IMR-90 (cell line): ENCODE data around the gene TAS2R19. TPM values are rescaled to one million over a fixed set of nuclear protein-coding genes. Genes with fewer than 3 reads are reported as not detected.

Experiments used
- ATAC-seq: fragments of 200-7000 bp; cut with Tn5 transposase; 2 replicates; pipeline ENCODE4 v1.9.1; 2020; ENCODE audit warnings: low read depth, mild to moderate bottlenecking, moderate library complexity
- BruUV-seq: library from RNA; stranded (reverse); fragments of 400-500 nt; replicated peaks from 2 replicates; lab custom pipeline; 2021; lab: Mats Ljungman, UMichigan
- CTCF ChIA-PET: fragments of 300-600 bp; formaldehyde crosslinking; extraction: SDS; loops from one replicate; lab custom pipeline; 2021; ENCODE audit warnings: antibody characterized with exemption; lab: Yijun Ruan, JAX
- POLR2A ChIA-PET: fragments of 300-600 bp; sonication (Branson Sonifier 250); formaldehyde crosslinking; loops from one replicate; lab custom pipeline; 2022; ENCODE audit warnings: antibody characterized with exemption; ENCODE audit not compliant: unreplicated experiment; lab: Charles Lee
- DNase-seq: peaks from one replicate; pipeline ENCODE4 v3.0.0; 2013
- H2AFZ ChIP-seq: replicated peaks from 2 replicates; pipeline ENCODE3; 2013; ENCODE audit warnings: low read length, mild to moderate bottlenecking; ENCODE audit not compliant: poor library complexity
- H2AK5ac ChIP-seq: 2 replicates; pipeline ENCODE4 v1.6.1; 2013; ENCODE audit warnings: low read depth, low read length, inconsistent platforms
- H2AK9ac ChIP-seq: replicated peaks from 2 replicates; pipeline ENCODE3; 2013; ENCODE audit warnings: mild to moderate bottlenecking, low read depth, low read length, moderate library complexity; ENCODE audit not compliant: poor library complexity
- H2BK120ac ChIP-seq: 2 replicates; pipeline ENCODE4 v1.6.1; 2013; ENCODE audit warnings: low read depth, low read length, inconsistent platforms
- H2BK15ac ChIP-seq: 3 replicates; pipeline ENCODE4 v1.6.1; 2013; ENCODE audit warnings: low read depth, low read length, inconsistent platforms
- H2BK20ac ChIP-seq: 2 replicates; pipeline ENCODE4 v1.6.1; 2013; ENCODE audit warnings: low read depth, mild to moderate bottlenecking, inconsistent platforms, low read length, moderate library complexity
- H2BK5ac ChIP-seq: 2 replicates; pipeline ENCODE4 v1.6.1; 2013; ENCODE audit warnings: mild to moderate bottlenecking, low read depth, low read length, inconsistent platforms; ENCODE audit not compliant: poor library complexity, severe bottlenecking
- H3K14ac ChIP-seq: replicated peaks from 2 replicates; pipeline ENCODE4 v1.6.1; 2013; ENCODE audit warnings: low read depth, low read length, inconsistent platforms
- H3K18ac ChIP-seq: 2 replicates; pipeline ENCODE4 v1.6.1; 2013; ENCODE audit warnings: low read depth, low read length, control low read depth
- H3K23ac ChIP-seq: 2 replicates; pipeline ENCODE4 v1.6.1; 2013; ENCODE audit warnings: low read depth, low read length, inconsistent platforms
- H3K27ac ChIP-seq: 2 replicates; pipeline ENCODE4 v1.5.1; 2013; ENCODE audit warnings: mild to moderate bottlenecking, control low read depth, low read length; ENCODE audit not compliant: insufficient read depth
- H3K27me3 ChIP-seq: 2 replicates; pipeline ENCODE4 v1.6.1; 2013; ENCODE audit warnings: low read length; ENCODE audit not compliant: control insufficient read depth, insufficient read depth
- H3K36me3 ChIP-seq: 2 replicates; pipeline ENCODE4 v1.6.1; 2013; ENCODE audit warnings: low read length, mixed read lengths; ENCODE audit not compliant: control insufficient read depth, insufficient read depth
- H3K4ac ChIP-seq: 2 replicates; pipeline ENCODE4 v1.6.1; 2013; ENCODE audit warnings: low read depth, low read length, inconsistent platforms
- H3K4me1 ChIP-seq: 2 replicates; pipeline ENCODE4 v1.6.1; 2013; ENCODE audit warnings: low read length, mixed read lengths; ENCODE audit not compliant: control insufficient read depth, insufficient read depth
- H3K4me2 ChIP-seq: 2 replicates; pipeline ENCODE4 v1.6.1; 2013; ENCODE audit warnings: low read depth, mild to moderate bottlenecking, control low read depth, low read length, moderate library complexity
- H3K4me3 ChIP-seq: 2 replicates; pipeline ENCODE4 v1.5.1; 2013; ENCODE audit warnings: low read depth, mild to moderate bottlenecking, control low read depth, low read length, moderate library complexity; ENCODE audit not compliant: insufficient read depth
- H3K56ac ChIP-seq: 2 replicates; pipeline ENCODE4 v1.6.1; 2013; ENCODE audit warnings: low read length, inconsistent platforms; ENCODE audit not compliant: insufficient read depth; ENCODE audit errors: extremely low read depth
- H3K79me1 ChIP-seq, 2 experiments: 2 replicates each; pipeline ENCODE4 v1.6.1; 2013; ENCODE audit warnings: low read length in 2 of 2, inconsistent platforms in 1 of 2, low read depth in 1 of 2
- H3K9ac ChIP-seq: 2 replicates; pipeline ENCODE4 v1.6.1; 2013; ENCODE audit warnings: low read depth, low read length, control low read depth
- H3K9me1 ChIP-seq: 2 replicates; pipeline ENCODE4 v1.6.1; 2013; ENCODE audit warnings: low read length, inconsistent platforms; ENCODE audit not compliant: insufficient read depth
- H3K9me3 ChIP-seq: 2 replicates; pipeline ENCODE4 v1.6.1; 2013; ENCODE audit warnings: low read length; ENCODE audit not compliant: control insufficient read depth, insufficient read depth
- H4K20me1 ChIP-seq: 2 replicates; pipeline ENCODE4 v1.6.1; 2013; ENCODE audit warnings: low read length, inconsistent platforms; ENCODE audit not compliant: insufficient read depth
- H4K5ac ChIP-seq: 2 replicates; pipeline ENCODE4 v1.6.1; 2013; ENCODE audit warnings: mild to moderate bottlenecking, low read depth, low read length, control low read depth
- H4K8ac ChIP-seq, 2 experiments: 2 replicates each; pipeline ENCODE4 v1.6.1; 2013; ENCODE audit warnings: low read depth in 2 of 2, low read length in 2 of 2, control low read depth in 1 of 2, inconsistent platforms in 1 of 2
- H4K91ac ChIP-seq: 2 replicates; pipeline ENCODE4 v1.6.1; 2013; ENCODE audit warnings: low read depth, low read length, inconsistent platforms; ENCODE audit not compliant: insufficient read depth
- BHLHE40 ChIP-seq: fragments of 150-350 bp; IDR thresholded peaks from 2 replicates; pipeline ENCODE4 v1.6.1; 2016; ENCODE audit warnings: mild to moderate bottlenecking, low read depth, low read length
- CEBPB ChIP-seq: IDR thresholded peaks from 2 replicates; pipeline ENCODE4 v1.6.1; 2012; ENCODE audit warnings: low read depth, low read length, improper control_type of control experiment
- CHD1 ChIP-seq: IDR thresholded peaks from 2 replicates; pipeline ENCODE4 v1.6.1; 2012; ENCODE audit warnings: low read depth, low read length, improper control_type of control experiment
- FOS ChIP-seq: fragments of 150-350 bp; IDR thresholded peaks from 2 replicates; pipeline ENCODE4 v1.6.1; 2016; ENCODE audit warnings: low read depth, low read length
- MAFK ChIP-seq: IDR thresholded peaks from 2 replicates; pipeline ENCODE4 v1.6.1; 2012; ENCODE audit warnings: low read depth, low read length, improper control_type of control experiment
- MAZ ChIP-seq: IDR thresholded peaks from 2 replicates; pipeline ENCODE4 v1.6.1; 2012; ENCODE audit warnings: low read depth, mild to moderate bottlenecking, low read length, improper control_type of control experiment, moderate library complexity, borderline replicate concordance
- POLR2A ChIP-seq: IDR thresholded peaks from 2 replicates; pipeline ENCODE4 v1.6.1; 2012; ENCODE audit warnings: mild to moderate bottlenecking, low read depth, low read length
- RAD21 ChIP-seq: IDR thresholded peaks from 2 replicates; pipeline ENCODE4 v1.6.1; 2012; ENCODE audit warnings: low read length, improper control_type of control experiment
- RCOR1 ChIP-seq: IDR thresholded peaks from 2 replicates; pipeline ENCODE4 v1.6.1; 2012; ENCODE audit warnings: mild to moderate bottlenecking, low read length, improper control_type of control experiment; ENCODE audit not compliant: insufficient replicate concordance
- RFX5 ChIP-seq: IDR thresholded peaks from 2 replicates; pipeline ENCODE4 v1.8.0; 2012; ENCODE audit warnings: low read depth, mild to moderate bottlenecking, low read length, moderate library complexity
- SMC3 ChIP-seq: fragments of 150-350 bp; IDR thresholded peaks from 2 replicates; pipeline ENCODE4 v1.6.1; 2016; ENCODE audit warnings: low read depth, mild to moderate bottlenecking, antibody characterized with exemption, low read length, moderate library complexity
- WGBS, 2 experiments: methylation state at CpG; one replicate each; pipeline versions ENCODE4 v1.1.5 to v1.1.7; 2013; ENCODE audit warnings: missing lambda C conversion rate in 2 of 2; ENCODE audit not compliant: insufficient read length in 1 of 2; ENCODE audit errors: extremely low coverage in 2 of 2; 5-methylcytosine and 5-hydroxymethylcytosine counted together
- dilution Hi-C: fragments of 300-500 bp; cut with HindIII; formaldehyde crosslinking; loops from one replicate; pipeline ENCODE4 v1.14.3; 2018; ENCODE audit warnings: low sequenced_read_pairs; ENCODE audit not compliant: unreplicated experiment
- in situ Hi-C: fragments of 300-500 bp; cut with MboI; formaldehyde crosslinking; loops from 3 replicates; pipeline ENCODE4 v1.14.3; 2019; ENCODE audit warnings: low sequenced_read_pairs, inconsistent platforms, mixed read lengths
- intact Hi-C: fragments of 100-400 bp; cut with micrococcal nuclease; formaldehyde crosslinking; loops from 2 replicates; pipeline ENCODE4 v1.10.0; 2022
- polyA plus RNA-seq, 3 experiments: library from polyadenylated mRNA; depleted of rRNA; stranded (reverse); fragments of >200 nt; gene quantifications; 2 replicates each; pipeline ENCODE4 v1.2.3, GENCODE V29; 2012; ENCODE audit warnings: low replicate concordance in 1 of 3
- total RNA-seq: library from RNA; depleted of rRNA; stranded (reverse); fragments of >200 nt; gene quantifications from 2 replicates; pipeline ENCODE4 v1.2.3, GENCODE V29; 2012
- TF ChIP-seq, protein P1 (sequence below): fragments of 150-350 bp; IDR thresholded peaks from 2 replicates; pipeline ENCODE4 v1.6.1; 2016; ENCODE audit warnings: low read depth, mild to moderate bottlenecking, low read length, moderate library complexity, borderline replicate concordance
- TF ChIP-seq, protein P2 (sequence below): fragments of 150-350 bp; IDR thresholded peaks from 2 replicates; pipeline ENCODE4 v1.6.1; 2017; ENCODE audit warnings: mild to moderate bottlenecking, antibody characterized with exemption, low read length, low read depth

Gene TAS2R19
- total and polyA plus RNA-seq, 2 of the 4 experiments (the other 2 are of a cell fraction), result 0.24 to 5.0 TPM

GRCh38 chr12:11007608-11008007 is 14.8 kb downstream of the TAS2R19 start:
- Histone ChIP-seq H2AFZ (no peak overlapping the region), H3K27me3 (no peaks in the 10 kb centered on the region), H3K9me3 (no peaks in the 10 kb centered on the region), H3K4me3 (no peak overlapping the region), H2BK20ac (no peak overlapping the region), H3K9ac (no peak overlapping the region), H3K14ac (no peak overlapping the region), H3K23ac (no peak overlapping the region), H2AK9ac (no peak overlapping the region), H2BK5ac (no peak overlapping the region), H3K18ac (no peak overlapping the region), H4K8ac (no peak overlapping the region), H2AK5ac (no peak overlapping the region), H2BK120ac (no peak overlapping the region), H3K9me1 (no peaks in the 10 kb centered on the region), H4K91ac (no peak overlapping the region), H4K20me1 (no peaks in the 10 kb centered on the region), H3K4me1 (no peaks in the 10 kb centered on the region), H4K5ac (no peak overlapping the region), H2BK15ac (no peak overlapping the region), H3K4ac (no peak overlapping the region), H3K79me1 (peaks cover 1 to 4% of the 10 kb centered on the region in 2 experiments; a peak in 1 of 4 replicates), H3K56ac (no peak overlapping the region), H3K36me3 (no peaks in the 10 kb centered on the region), H3K4me2 (no peak overlapping the region), H3K27ac (no peak overlapping the region)
- dilution Hi-C loops, result no loop called here
- POLR2A ChIA-PET, result no interaction called here
- no peak for DNase-seq
- intact Hi-C loops, result no loop called here
- no TSS peak for BruUV-seq
- CTCF ChIA-PET, result no interaction called here
- ATAC-seq, result no peak
- TF ChIP-seq FOS (no peak), BHLHE40 (no peak), CEBPB (no peak), MAZ (no peak), RFX5 (no peak), POLR2A (no peak), RCOR1 (no peak), CHD1 (no peak), RAD21 (no peak), SMC3 (no peak), MAFK (no peak)
- TF ChIP-seq, protein P1, sequence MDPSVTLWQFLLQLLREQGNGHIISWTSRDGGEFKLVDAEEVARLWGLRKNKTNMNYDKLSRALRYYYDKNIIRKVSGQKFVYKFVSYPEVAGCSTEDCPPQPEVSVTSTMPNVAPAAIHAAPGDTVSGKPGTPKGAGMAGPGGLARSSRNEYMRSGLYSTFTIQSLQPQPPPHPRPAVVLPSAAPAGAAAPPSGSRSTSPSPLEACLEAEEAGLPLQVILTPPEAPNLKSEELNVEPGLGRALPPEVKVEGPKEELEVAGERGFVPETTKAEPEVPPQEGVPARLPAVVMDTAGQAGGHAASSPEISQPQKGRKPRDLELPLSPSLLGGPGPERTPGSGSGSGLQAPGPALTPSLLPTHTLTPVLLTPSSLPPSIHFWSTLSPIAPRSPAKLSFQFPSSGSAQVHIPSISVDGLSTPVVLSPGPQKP, result no peak
- TF ChIP-seq, protein P2, sequence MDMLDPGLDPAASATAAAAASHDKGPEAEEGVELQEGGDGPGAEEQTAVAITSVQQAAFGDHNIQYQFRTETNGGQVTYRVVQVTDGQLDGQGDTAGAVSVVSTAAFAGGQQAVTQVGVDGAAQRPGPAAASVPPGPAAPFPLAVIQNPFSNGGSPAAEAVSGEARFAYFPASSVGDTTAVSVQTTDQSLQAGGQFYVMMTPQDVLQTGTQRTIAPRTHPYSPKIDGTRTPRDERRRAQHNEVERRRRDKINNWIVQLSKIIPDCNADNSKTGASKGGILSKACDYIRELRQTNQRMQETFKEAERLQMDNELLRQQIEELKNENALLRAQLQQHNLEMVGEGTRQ, result no peak
- no CpG with 5 or more reads among the region's 1 CpG for WGBS, 2 experiments
- in situ Hi-C loops, result no loop called here
